ENCODE data around the gene RNF180.

- TF ChIP-seq POLR2AphosphoS5 (IDR thresholded peaks at IDR 0.05) = no peak
- TF ChIP-seq EP300 (IDR thresholded peaks at IDR 0.05; ENCODE audit: low read depth) = no peak
- TF ChIP-seq, protein P1, sequence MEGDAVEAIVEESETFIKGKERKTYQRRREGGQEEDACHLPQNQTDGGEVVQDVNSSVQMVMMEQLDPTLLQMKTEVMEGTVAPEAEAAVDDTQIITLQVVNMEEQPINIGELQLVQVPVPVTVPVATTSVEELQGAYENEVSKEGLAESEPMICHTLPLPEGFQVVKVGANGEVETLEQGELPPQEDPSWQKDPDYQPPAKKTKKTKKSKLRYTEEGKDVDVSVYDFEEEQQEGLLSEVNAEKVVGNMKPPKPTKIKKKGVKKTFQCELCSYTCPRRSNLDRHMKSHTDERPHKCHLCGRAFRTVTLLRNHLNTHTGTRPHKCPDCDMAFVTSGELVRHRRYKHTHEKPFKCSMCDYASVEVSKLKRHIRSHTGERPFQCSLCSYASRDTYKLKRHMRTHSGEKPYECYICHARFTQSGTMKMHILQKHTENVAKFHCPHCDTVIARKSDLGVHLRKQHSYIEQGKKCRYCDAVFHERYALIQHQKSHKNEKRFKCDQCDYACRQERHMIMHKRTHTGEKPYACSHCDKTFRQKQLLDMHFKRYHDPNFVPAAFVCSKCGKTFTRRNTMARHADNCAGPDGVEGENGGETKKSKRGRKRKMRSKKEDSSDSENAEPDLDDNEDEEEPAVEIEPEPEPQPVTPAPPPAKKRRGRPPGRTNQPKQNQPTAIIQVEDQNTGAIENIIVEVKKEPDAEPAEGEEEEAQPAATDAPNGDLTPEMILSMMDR (IDR thresholded peaks at IDR 0.05) = no peak
- TF ChIP-seq POLR2A (IDR thresholded peaks at IDR 0.05) = no peak
Measured at GRCh38 chr5:64181440-64181839, 15.8 kb downstream of the RNF180 start.
